MM.1S (cell line): ENCODE results near the gene CCT4.
A peak's percentile ranks its signal among the peaks of the same experiment; 100 is the strongest.

Experiments
- DNase-seq: peaks from one replicate; pipeline ENCODE4 v3.0.0-alpha.2; 2015
- H2AFZ ChIP-seq: fragments of 300-600 bp; sonication (generic); 2 replicates; pipeline ENCODE4 v1.6.0; 2016; ENCODE audit warnings: antibody characterized with exemption, low read length
- H3F3A ChIP-seq: fragments of 300-600 bp; sonication (generic); 2 replicates; pipeline ENCODE4 v1.6.1; 2016; ENCODE audit warnings: mild to moderate bottlenecking, antibody characterized with exemption, low read length, moderate library complexity, mixed read lengths; ENCODE audit not compliant: insufficient read depth
- H3K27ac ChIP-seq: fragments of 300-600 bp; sonication (generic); 2 replicates; pipeline ENCODE4 v1.5.1; 2016; ENCODE audit warnings: mild to moderate bottlenecking, low read length
- H3K27me3 ChIP-seq: fragments of 300-600 bp; sonication (generic); replicated peaks from 2 replicates; pipeline ENCODE4 v1.6.0; 2016; ENCODE audit warnings: low read length; ENCODE audit not compliant: insufficient read depth
- H3K36me3 ChIP-seq: fragments of 300-600 bp; sonication (generic); replicated peaks from 2 replicates; pipeline ENCODE4 v1.6.1; 2016; ENCODE audit warnings: mild to moderate bottlenecking, low read length, mixed read lengths; ENCODE audit not compliant: insufficient read depth
- H3K4me1 ChIP-seq: fragments of 300-600 bp; sonication (generic); 2 replicates; pipeline ENCODE4 v1.6.1; 2016; ENCODE audit warnings: low read length, mixed read lengths
- H3K4me2 ChIP-seq: fragments of 300-600 bp; sonication (generic); 2 replicates; pipeline ENCODE4 v1.6.0; 2016; ENCODE audit warnings: low read depth, low read length
- H3K4me3 ChIP-seq: fragments of 300-600 bp; sonication (generic); 2 replicates; pipeline ENCODE4 v1.5.1; 2016; ENCODE audit warnings: low read length, mixed read lengths
- H3K79me2 ChIP-seq: fragments of 300-600 bp; sonication (generic); 2 replicates; pipeline ENCODE4 v1.6.1; 2016; ENCODE audit warnings: mixed run types, low read length, mixed read lengths
- H3K9ac ChIP-seq: fragments of 300-600 bp; sonication (generic); 2 replicates; pipeline ENCODE4 v1.6.1; 2016; ENCODE audit warnings: low read length, mixed read lengths
- H3K9me2 ChIP-seq: fragments of 300-600 bp; sonication (generic); replicated peaks from 2 replicates; pipeline ENCODE4 v1.6.1; 2016; ENCODE audit warnings: mild to moderate bottlenecking, low read length, mixed read lengths; ENCODE audit not compliant: insufficient read depth
- H3K9me3 ChIP-seq: fragments of 300-600 bp; sonication (generic); replicated peaks from 2 replicates; pipeline ENCODE4 v1.6.1; 2016; ENCODE audit warnings: mild to moderate bottlenecking, low read length, mixed read lengths; ENCODE audit not compliant: insufficient read depth
- H4K20me1 ChIP-seq: fragments of 300-600 bp; sonication (generic); 2 replicates; pipeline ENCODE4 v1.6.1; 2016; ENCODE audit warnings: mild to moderate bottlenecking, low read length, moderate library complexity, mixed read lengths; ENCODE audit not compliant: insufficient read depth
- CTCF ChIP-seq: fragments of 300-600 bp; sonication (generic); IDR thresholded peaks from 2 replicates; pipeline ENCODE4 v1.5.1; 2016; ENCODE audit warnings: antibody characterized with exemption, low read length, mixed read lengths
- EZH2 ChIP-seq: fragments of 300-600 bp; sonication (generic); optimal IDR thresholded peaks from 2 replicates; pipeline ENCODE3; 2017; ENCODE audit warnings: low read depth, mild to moderate bottlenecking, antibody characterized with exemption, low read length, mixed read lengths
- EZH2phosphoT487 ChIP-seq: fragments of 300-600 bp; sonication (generic); IDR thresholded peaks from 2 replicates; pipeline ENCODE4 v1.6.1; 2018; ENCODE audit warnings: antibody characterized with exemption, low read length

CCT4 gene

GRCh38 chr2:61905372-61906185 is 17.1 kb upstream of the CCT4 start, which contains the start of gene COMMD1:
TSS of gene COMMD1 (plus strand) at chr2:61905674. CDS start at chr2:61905679, 5 bp downstream.
- TF ChIP-seq EZH2phosphoT487 (no peak), EZH2 (no peak), CTCF (no peak)
- H3K27me3 ChIP-seq, result no peaks in the 10 kb centered on the region
- H3K79me2 ChIP-seq, result peaks cover 41% of the 10 kb centered on the region
- peak within 1 kb of the TSS; percentile 84 for H3K4me3 ChIP-seq
- H3K4me2 ChIP-seq, result peak within 1 kb of the TSS; percentile 80
- H3K27ac ChIP-seq, result no peak within 1 kb of the TSS
- H3K9me3 ChIP-seq, result no peaks in the 10 kb centered on the region
- H3K9me2 ChIP-seq, result no peaks in the 10 kb centered on the region
- DNase-seq, result peak; percentile 88
- no peaks in the 10 kb centered on the region for H3K36me3 ChIP-seq
- H2AFZ ChIP-seq, result peak within 1 kb of the TSS; percentile 90
- no peaks in the 10 kb centered on the region for H4K20me1 ChIP-seq
- H3K9ac ChIP-seq, result peak within 1 kb of the TSS; percentile 62
- H3K4me1 ChIP-seq, result peaks cover 7% of the 10 kb centered on the region; the same call in 1 of the 2 replicates
- H3F3A ChIP-seq, result no peaks in the 10 kb centered on the region

GRCh38 chr2:61900281-61900680 is 11.8 kb upstream of the CCT4 start:
- H3F3A ChIP-seq, result no peaks in the 10 kb centered on the region
- H2AFZ ChIP-seq, result no peak overlapping the region
- H3K9ac ChIP-seq, result no peak overlapping the region
- no peak overlapping the region for H3K27ac ChIP-seq
- no peaks in the 10 kb centered on the region for H4K20me1 ChIP-seq
- TF ChIP-seq CTCF (no peak), EZH2phosphoT487 (no peak), EZH2 (no peak)
- H3K27me3 ChIP-seq, result no peaks in the 10 kb centered on the region
- no peaks in the 10 kb centered on the region for H3K79me2 ChIP-seq
- no peak for DNase-seq
- no peak overlapping the region for H3K4me2 ChIP-seq
- H3K36me3 ChIP-seq, result no peaks in the 10 kb centered on the region
- H3K4me1 ChIP-seq, result no peaks in the 10 kb centered on the region
- no peak overlapping the region for H3K4me3 ChIP-seq
- no peaks in the 10 kb centered on the region for H3K9me3 ChIP-seq
- no peaks in the 10 kb centered on the region for H3K9me2 ChIP-seq

DNA sequence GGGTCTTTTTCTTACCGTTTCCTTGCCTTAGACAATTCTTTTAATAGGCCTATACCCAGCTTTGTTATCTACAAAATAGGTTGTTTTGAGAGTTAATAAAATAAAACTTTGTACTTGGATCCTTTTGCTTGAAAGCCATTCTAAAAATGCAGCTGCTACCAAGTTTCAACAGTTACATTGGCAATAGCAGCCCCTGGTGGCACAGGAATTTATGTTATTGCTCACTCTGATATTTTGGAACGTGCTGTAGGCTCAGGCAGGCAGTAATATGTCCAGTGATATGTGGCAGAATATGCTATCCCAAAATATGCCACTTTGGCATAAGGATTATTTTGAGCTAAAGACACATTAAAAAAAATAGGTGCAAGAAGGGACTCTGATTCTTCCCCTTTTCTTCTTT is 10.4 kb upstream of the CCT4 start:
- no peak for TF ChIP-seq EZH2phosphoT487
- TF ChIP-seq CTCF, result peak; percentile 60
- H3K9me2 ChIP-seq, result no peaks in the 10 kb centered on the region
- H3K4me2 ChIP-seq, result no peak overlapping the region
- H3K79me2 ChIP-seq, result no peaks in the 10 kb centered on the region
- no peaks in the 10 kb centered on the region for H3K36me3 ChIP-seq
- no peak overlapping the region for H3K4me3 ChIP-seq
- no peak overlapping the region for H2AFZ ChIP-seq
- no peaks in the 10 kb centered on the region for H3F3A ChIP-seq
- no peak overlapping the region for H3K27ac ChIP-seq
- H3K9ac ChIP-seq, result no peak overlapping the region
- H3K9me3 ChIP-seq, result no peaks in the 10 kb centered on the region
- H3K27me3 ChIP-seq, result no peaks in the 10 kb centered on the region
- DNase-seq, result peak; percentile 44
- no peaks in the 10 kb centered on the region for H4K20me1 ChIP-seq
- H3K4me1 ChIP-seq, result no peaks in the 10 kb centered on the region
